ENCODE data around the gene TUSC2. TPM values are rescaled to one million over a fixed set of nuclear protein-coding genes. Genes with fewer than 3 reads are reported as not detected.

TUSC2 gene
- total and polyA plus RNA-seq, 2 of the 8 experiments (the other 6 are each of a cell fraction or from before 2014, with no cell fraction given) = 33.3 to 65.4 TPM

DNA sequence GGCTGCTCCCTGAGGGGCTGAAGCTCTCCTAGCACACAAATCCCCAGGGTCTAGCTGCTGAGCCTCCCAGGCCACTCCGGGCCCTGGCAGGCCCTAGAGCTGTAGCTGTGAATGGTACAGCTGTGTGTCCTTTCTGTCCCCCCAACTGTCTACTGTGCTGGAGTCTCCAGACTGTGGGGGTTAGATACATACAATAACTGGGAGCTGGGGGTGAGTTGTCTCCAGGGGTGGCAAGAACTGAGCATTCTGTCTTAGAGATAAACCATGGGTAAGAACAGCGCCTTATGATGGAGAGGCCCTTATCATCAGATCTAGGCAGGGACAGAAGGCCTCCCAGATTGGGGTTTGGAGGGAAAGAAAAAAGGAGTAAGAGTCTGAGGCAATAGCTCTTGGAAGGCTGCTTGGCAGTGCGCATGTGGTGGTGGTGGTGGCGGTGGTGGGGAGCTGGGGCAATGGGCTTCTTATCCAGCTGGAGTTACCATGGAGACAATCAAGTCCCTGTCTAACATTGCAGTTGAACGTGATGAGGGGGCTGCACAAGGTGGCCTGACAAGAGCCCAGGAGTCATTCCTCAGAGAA is 26.3 kb upstream of the TUSC2 start (continued):
- TF ChIP-seq, protein P1, sequence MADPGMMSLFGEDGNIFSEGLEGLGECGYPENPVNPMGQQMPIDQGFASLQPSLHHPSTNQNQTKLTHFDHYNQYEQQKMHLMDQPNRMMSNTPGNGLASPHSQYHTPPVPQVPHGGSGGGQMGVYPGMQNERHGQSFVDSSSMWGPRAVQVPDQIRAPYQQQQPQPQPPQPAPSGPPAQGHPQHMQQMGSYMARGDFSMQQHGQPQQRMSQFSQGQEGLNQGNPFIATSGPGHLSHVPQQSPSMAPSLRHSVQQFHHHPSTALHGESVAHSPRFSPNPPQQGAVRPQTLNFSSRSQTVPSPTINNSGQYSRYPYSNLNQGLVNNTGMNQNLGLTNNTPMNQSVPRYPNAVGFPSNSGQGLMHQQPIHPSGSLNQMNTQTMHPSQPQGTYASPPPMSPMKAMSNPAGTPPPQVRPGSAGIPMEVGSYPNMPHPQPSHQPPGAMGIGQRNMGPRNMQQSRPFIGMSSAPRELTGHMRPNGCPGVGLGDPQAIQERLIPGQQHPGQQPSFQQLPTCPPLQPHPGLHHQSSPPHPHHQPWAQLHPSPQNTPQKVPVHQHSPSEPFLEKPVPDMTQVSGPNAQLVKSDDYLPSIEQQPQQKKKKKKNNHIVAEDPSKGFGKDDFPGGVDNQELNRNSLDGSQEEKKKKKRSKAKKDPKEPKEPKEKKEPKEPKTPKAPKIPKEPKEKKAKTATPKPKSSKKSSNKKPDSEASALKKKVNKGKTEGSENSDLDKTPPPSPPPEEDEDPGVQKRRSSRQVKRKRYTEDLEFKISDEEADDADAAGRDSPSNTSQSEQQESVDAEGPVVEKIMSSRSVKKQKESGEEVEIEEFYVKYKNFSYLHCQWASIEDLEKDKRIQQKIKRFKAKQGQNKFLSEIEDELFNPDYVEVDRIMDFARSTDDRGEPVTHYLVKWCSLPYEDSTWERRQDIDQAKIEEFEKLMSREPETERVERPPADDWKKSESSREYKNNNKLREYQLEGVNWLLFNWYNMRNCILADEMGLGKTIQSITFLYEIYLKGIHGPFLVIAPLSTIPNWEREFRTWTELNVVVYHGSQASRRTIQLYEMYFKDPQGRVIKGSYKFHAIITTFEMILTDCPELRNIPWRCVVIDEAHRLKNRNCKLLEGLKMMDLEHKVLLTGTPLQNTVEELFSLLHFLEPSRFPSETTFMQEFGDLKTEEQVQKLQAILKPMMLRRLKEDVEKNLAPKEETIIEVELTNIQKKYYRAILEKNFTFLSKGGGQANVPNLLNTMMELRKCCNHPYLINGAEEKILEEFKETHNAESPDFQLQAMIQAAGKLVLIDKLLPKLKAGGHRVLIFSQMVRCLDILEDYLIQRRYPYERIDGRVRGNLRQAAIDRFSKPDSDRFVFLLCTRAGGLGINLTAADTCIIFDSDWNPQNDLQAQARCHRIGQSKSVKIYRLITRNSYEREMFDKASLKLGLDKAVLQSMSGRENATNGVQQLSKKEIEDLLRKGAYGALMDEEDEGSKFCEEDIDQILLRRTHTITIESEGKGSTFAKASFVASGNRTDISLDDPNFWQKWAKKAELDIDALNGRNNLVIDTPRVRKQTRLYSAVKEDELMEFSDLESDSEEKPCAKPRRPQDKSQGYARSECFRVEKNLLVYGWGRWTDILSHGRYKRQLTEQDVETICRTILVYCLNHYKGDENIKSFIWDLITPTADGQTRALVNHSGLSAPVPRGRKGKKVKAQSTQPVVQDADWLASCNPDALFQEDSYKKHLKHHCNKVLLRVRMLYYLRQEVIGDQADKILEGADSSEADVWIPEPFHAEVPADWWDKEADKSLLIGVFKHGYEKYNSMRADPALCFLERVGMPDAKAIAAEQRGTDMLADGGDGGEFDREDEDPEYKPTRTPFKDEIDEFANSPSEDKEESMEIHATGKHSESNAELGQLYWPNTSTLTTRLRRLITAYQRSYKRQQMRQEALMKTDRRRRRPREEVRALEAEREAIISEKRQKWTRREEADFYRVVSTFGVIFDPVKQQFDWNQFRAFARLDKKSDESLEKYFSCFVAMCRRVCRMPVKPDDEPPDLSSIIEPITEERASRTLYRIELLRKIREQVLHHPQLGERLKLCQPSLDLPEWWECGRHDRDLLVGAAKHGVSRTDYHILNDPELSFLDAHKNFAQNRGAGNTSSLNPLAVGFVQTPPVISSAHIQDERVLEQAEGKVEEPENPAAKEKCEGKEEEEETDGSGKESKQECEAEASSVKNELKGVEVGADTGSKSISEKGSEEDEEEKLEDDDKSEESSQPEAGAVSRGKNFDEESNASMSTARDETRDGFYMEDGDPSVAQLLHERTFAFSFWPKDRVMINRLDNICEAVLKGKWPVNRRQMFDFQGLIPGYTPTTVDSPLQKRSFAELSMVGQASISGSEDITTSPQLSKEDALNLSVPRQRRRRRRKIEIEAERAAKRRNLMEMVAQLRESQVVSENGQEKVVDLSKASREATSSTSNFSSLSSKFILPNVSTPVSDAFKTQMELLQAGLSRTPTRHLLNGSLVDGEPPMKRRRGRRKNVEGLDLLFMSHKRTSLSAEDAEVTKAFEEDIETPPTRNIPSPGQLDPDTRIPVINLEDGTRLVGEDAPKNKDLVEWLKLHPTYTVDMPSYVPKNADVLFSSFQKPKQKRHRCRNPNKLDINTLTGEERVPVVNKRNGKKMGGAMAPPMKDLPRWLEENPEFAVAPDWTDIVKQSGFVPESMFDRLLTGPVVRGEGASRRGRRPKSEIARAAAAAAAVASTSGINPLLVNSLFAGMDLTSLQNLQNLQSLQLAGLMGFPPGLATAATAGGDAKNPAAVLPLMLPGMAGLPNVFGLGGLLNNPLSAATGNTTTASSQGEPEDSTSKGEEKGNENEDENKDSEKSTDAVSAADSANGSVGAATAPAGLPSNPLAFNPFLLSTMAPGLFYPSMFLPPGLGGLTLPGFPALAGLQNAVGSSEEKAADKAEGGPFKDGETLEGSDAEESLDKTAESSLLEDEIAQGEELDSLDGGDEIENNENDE (IDR thresholded peaks at IDR 0.05; ENCODE audit: insufficient replicate concordance, low read length) = no peak
- TF ChIP-seq GABPA (IDR thresholded peaks at IDR 0.05; ENCODE audit: borderline replicate concordance, insufficient read depth, low read length) = no peak
- no peak for TF ChIP-seq TCF12 (IDR thresholded peaks at IDR 0.05; ENCODE audit: low read depth, low read length)
- TF ChIP-seq, protein P2, sequence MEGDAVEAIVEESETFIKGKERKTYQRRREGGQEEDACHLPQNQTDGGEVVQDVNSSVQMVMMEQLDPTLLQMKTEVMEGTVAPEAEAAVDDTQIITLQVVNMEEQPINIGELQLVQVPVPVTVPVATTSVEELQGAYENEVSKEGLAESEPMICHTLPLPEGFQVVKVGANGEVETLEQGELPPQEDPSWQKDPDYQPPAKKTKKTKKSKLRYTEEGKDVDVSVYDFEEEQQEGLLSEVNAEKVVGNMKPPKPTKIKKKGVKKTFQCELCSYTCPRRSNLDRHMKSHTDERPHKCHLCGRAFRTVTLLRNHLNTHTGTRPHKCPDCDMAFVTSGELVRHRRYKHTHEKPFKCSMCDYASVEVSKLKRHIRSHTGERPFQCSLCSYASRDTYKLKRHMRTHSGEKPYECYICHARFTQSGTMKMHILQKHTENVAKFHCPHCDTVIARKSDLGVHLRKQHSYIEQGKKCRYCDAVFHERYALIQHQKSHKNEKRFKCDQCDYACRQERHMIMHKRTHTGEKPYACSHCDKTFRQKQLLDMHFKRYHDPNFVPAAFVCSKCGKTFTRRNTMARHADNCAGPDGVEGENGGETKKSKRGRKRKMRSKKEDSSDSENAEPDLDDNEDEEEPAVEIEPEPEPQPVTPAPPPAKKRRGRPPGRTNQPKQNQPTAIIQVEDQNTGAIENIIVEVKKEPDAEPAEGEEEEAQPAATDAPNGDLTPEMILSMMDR (IDR thresholded peaks at IDR 0.05; ENCODE audit: control extremely low read depth in 1 of 3, insufficient read depth in 1 of 3, low read depth in 1 of 3, low read length in 3 of 3) = no peak
- TF ChIP-seq YY1 (IDR thresholded peaks at IDR 0.05; ENCODE audit: low read depth, low read length) = no peak
- TF ChIP-seq NRF1 (IDR thresholded peaks at IDR 0.05; ENCODE audit: low read depth, low read length) = no peak
- no peak for TF ChIP-seq CBX5 (IDR thresholded peaks at IDR 0.05; ENCODE audit: low read depth, low read length)
- no peak for TF ChIP-seq POLR2AphosphoS5 (IDR thresholded peaks at IDR 0.05; ENCODE audit: low read depth, low read length)
- no peak for TF ChIP-seq ASH2L (IDR thresholded peaks at IDR 0.05; ENCODE audit: low read length)
